GM19239 (cell line): ENCODE measurements around the gene UBAC2.

Experiments used
- DNase-seq: peaks from one replicate; pipeline ENCODE4 v3.0.0; 2011; ENCODE audit warnings: low spot score; ENCODE audit not compliant: insufficient read length
- FAIRE-seq: peaks from 2 replicates; lab custom pipeline; 2011; peaks lifted over from hg19 to GRCh38; lab: Jason Lieb, UNC

Gene UBAC2

GRCh38 chr13:99322297-99323103, 121.8 kb downstream of the UBAC2 start:
- peak; percentile 22 for DNase-seq
- peak; percentile 93 for FAIRE-seq

- DNase-seq, result no peak
- no peak for FAIRE-seq
Measured at GRCh38 chr13:99323488-99323887, 122.8 kb downstream of the UBAC2 start.

GRCh38 chr13:99326012-99326411, 125.4 kb downstream of the UBAC2 start:
- DNase-seq (no peak), FAIRE-seq (peak; percentile 96)

- FAIRE-seq (no peak), DNase-seq (no peak)
Measured at GRCh38 chr13:99327126-99327525, 126.5 kb downstream of the UBAC2 start.

GRCh38 chr13:99327761-99328160, 127.1 kb downstream of the UBAC2 start:
- FAIRE-seq (no peak), DNase-seq (no peak)

- FAIRE-seq (no peak), DNase-seq (no peak)
Measured at GRCh38 chr13:99329477-99329876, 128.8 kb downstream of the UBAC2 start.

GRCh38 chr13:99330942-99331341, 130.3 kb downstream of the UBAC2 start:
- no peak for DNase-seq
- no peak for FAIRE-seq

- no peak for DNase-seq
Measured at GRCh38 chr13:99331881-99332293, 131.2 kb downstream of the UBAC2 start.

GRCh38 chr13:99332456-99332855, 131.8 kb downstream of the UBAC2 start:
- no peak for DNase-seq
- FAIRE-seq, result peak; percentile 8

More at GRCh38 chr13:99331881-99332293, 131.2 kb downstream of the UBAC2 start:
- peak; percentile 95 for FAIRE-seq

GRCh38 chr13:99334221-99334620, 133.6 kb downstream of the UBAC2 start:
- FAIRE-seq (peak; percentile 57), DNase-seq (no peak)

- FAIRE-seq (peak; percentile 51), DNase-seq (no peak)
Measured at GRCh38 chr13:99335087-99335486, 134.4 kb downstream of the UBAC2 start.

- FAIRE-seq (peak; percentile 83), DNase-seq (no peak)
Measured at GRCh38 chr13:99335603-99336002, 134.9 kb downstream of the UBAC2 start.

- no peak for FAIRE-seq
- DNase-seq, result no peak
Measured at GRCh38 chr13:99339230-99339721, 138.6 kb downstream of the UBAC2 start.

- FAIRE-seq, result no peak
- no peak for DNase-seq
Measured at GRCh38 chr13:99339736-99340397, 139.2 kb downstream of the UBAC2 start.

GRCh38 chr13:99340638-99341037, 140.0 kb downstream of the UBAC2 start:
- FAIRE-seq, result no peak
- DNase-seq, result no peak

GRCh38 chr13:99341969-99342722, 141.5 kb downstream of the UBAC2 start:
- DNase-seq (no peak), FAIRE-seq (no peak)

GRCh38 chr13:99342723-99343315, 142.2 kb downstream of the UBAC2 start:
- no peak for FAIRE-seq
- no peak for DNase-seq

GRCh38 chr13:99344610-99345208, 144.1 kb downstream of the UBAC2 start:
- DNase-seq (no peak), FAIRE-seq (no peak)

GRCh38 chr13:99345345-99345744, 144.7 kb downstream of the UBAC2 start:
- FAIRE-seq, result no peak
- no peak for DNase-seq
